NCI-H1436 treated with DMSO at 0.1 percent for 48 hours (cell line): Measurements from ENCODE around the gene CFAP299.

Experiments
- DNase-seq: peaks from one replicate; lab custom pipeline; 2025; lab: John Stamatoyannopoulos, UW

Gene CFAP299

GRCh38 chr4:80839792-80840191 is 504.3 kb downstream of the CFAP299 start:
- no peak for DNase-seq

- no peak for DNase-seq
Observed at GRCh38 chr4:80840396-80840795, 504.9 kb downstream of the CFAP299 start.

GRCh38 chr4:80841587-80842281 is 506.2 kb downstream of the CFAP299 start:
- DNase-seq, result no peak

GRCh38 chr4:80846210-80846609 is 510.7 kb downstream of the CFAP299 start:
- DNase-seq, result no peak

- no peak for DNase-seq
Observed at GRCh38 chr4:80852061-80852460, 516.5 kb downstream of the CFAP299 start.

- no peak for DNase-seq
Observed at GRCh38 chr4:80873571-80873970, 538.0 kb downstream of the CFAP299 start.

- no peak for DNase-seq
Observed at GRCh38 chr4:80874979-80875378, 539.4 kb downstream of the CFAP299 start.

- no peak for DNase-seq
Observed at GRCh38 chr4:80875642-80876041, 540.1 kb downstream of the CFAP299 start.

GRCh38 chr4:80876810-80877209 is 541.3 kb downstream of the CFAP299 start:
- no peak for DNase-seq

GRCh38 chr4:80878218-80878617 is 542.7 kb downstream of the CFAP299 start:
- no peak for DNase-seq

GRCh38 chr4:80897537-80898303 is 562.2 kb downstream of the CFAP299 start:
- DNase-seq, result no peak

GRCh38 chr4:80900908-80901307 is 565.4 kb downstream of the CFAP299 start:
- DNase-seq, result no peak

GRCh38 chr4:80903020-80903419 is 567.5 kb downstream of the CFAP299 start:
- DNase-seq, result no peak

- no peak for DNase-seq
Observed at GRCh38 chr4:80909938-80910337, 574.4 kb downstream of the CFAP299 start.

- DNase-seq, result no peak
Observed at GRCh38 chr4:80911458-80911857, 575.9 kb downstream of the CFAP299 start.

- no peak for DNase-seq
Observed at GRCh38 chr4:80912350-80912749, 576.8 kb downstream of the CFAP299 start.

GRCh38 chr4:80913381-80913780 is 577.9 kb downstream of the CFAP299 start:
- no peak for DNase-seq

GRCh38 chr4:80916770-80917169 is 581.2 kb downstream of the CFAP299 start:
- DNase-seq, result no peak

- no peak for DNase-seq
Observed at GRCh38 chr4:80918004-80918403, 582.5 kb downstream of the CFAP299 start.

- DNase-seq, result no peak
Observed at GRCh38 chr4:80921441-80921840, 585.9 kb downstream of the CFAP299 start.

- no peak for DNase-seq
Observed at GRCh38 chr4:80922941-80923340, 587.4 kb downstream of the CFAP299 start.

- no peak for DNase-seq
Observed at GRCh38 chr4:80925293-80925692, 589.8 kb downstream of the CFAP299 start.

GRCh38 chr4:80926446-80926845 is 590.9 kb downstream of the CFAP299 start:
- no peak for DNase-seq

GRCh38 chr4:80926891-80927290 is 591.4 kb downstream of the CFAP299 start:
- no peak for DNase-seq
